DND-41 (cell line): Measurements from ENCODE around the gene AUH.

Experiments
- ATAC-seq: fragments of 200-7000 bp; cut with Tn5 transposase; 3 replicates; pipeline ENCODE4 v1.9.1; 2021; ENCODE audit warnings: low read depth; ENCODE audit not compliant: insufficient read depth
- DNase-seq: peaks from one replicate; pipeline ENCODE4 v3.0.0-alpha.2; 2020
- H2AFZ ChIP-seq: 2 replicates; pipeline ENCODE4 v1.6.0; 2012; ENCODE audit warnings: low read depth, low read length
- H3K27ac ChIP-seq: 2 replicates; pipeline ENCODE4 v1.5.1; 2012; ENCODE audit warnings: low read length, inconsistent platforms
- H3K27me3 ChIP-seq: fragments of 200-600 bp; sonication (generic); 2 replicates; pipeline ENCODE4 v1.6.0; 2012; ENCODE audit warnings: low read length, mild to moderate bottlenecking, inconsistent platforms; ENCODE audit not compliant: insufficient read depth, poor library complexity
- H3K36me3 ChIP-seq: 2 replicates; pipeline ENCODE4 v1.5.1; 2012; ENCODE audit warnings: low read length, inconsistent platforms; ENCODE audit not compliant: insufficient read depth
- H3K4me1 ChIP-seq: 2 replicates; pipeline ENCODE4 v1.5.1; 2012; ENCODE audit warnings: mild to moderate bottlenecking, low read length; ENCODE audit not compliant: insufficient read depth
- H3K4me2 ChIP-seq: 2 replicates; pipeline ENCODE4 v1.6.0; 2012; ENCODE audit warnings: mild to moderate bottlenecking, moderate library complexity, low read length, inconsistent platforms; ENCODE audit not compliant: insufficient read depth
- H3K4me3 ChIP-seq, 2 experiments: fragments of 200-600 bp in 1 of 2; shearing (Covaris generic) in 1 of 2; 2 replicates each; pipeline ENCODE4 v1.5.1; 2012 to 2016; ENCODE audit warnings: inconsistent platforms in 2 of 2, low read length in 2 of 2, mild to moderate bottlenecking in 2 of 2, low read depth in 1 of 2, moderate library complexity in 1 of 2
- H3K79me2 ChIP-seq: 2 replicates; pipeline ENCODE4 v1.6.0; 2012; ENCODE audit warnings: low read length, inconsistent platforms; ENCODE audit not compliant: insufficient read depth
- H3K9ac ChIP-seq: 2 replicates; pipeline ENCODE4 v1.6.0; 2012; ENCODE audit warnings: low read depth, mild to moderate bottlenecking, inconsistent platforms, low read length, moderate library complexity
- H3K9me3 ChIP-seq: 2 replicates; pipeline ENCODE4 v1.5.1; 2012; ENCODE audit warnings: low read length, moderate library complexity, mild to moderate bottlenecking, inconsistent platforms; ENCODE audit not compliant: insufficient read depth, severe bottlenecking
- H4K20me1 ChIP-seq: 2 replicates; pipeline ENCODE4 v1.6.0; 2012; ENCODE audit warnings: low read length; ENCODE audit not compliant: insufficient read depth
- CTCF ChIP-seq: IDR thresholded peaks from 2 replicates; pipeline ENCODE4 v1.5.1; 2012; ENCODE audit warnings: borderline replicate concordance, low read length, moderate library complexity, mild to moderate bottlenecking; ENCODE audit not compliant: poor library complexity, severe bottlenecking; ENCODE audit errors: extremely low read depth
- EZH2 ChIP-seq: IDR thresholded peaks from 3 replicates; pipeline ENCODE4 v1.6.1; 2012; ENCODE audit warnings: borderline replicate concordance, low read depth, mild to moderate bottlenecking, moderate library complexity, low read length, inconsistent platforms; ENCODE audit not compliant: severe bottlenecking

Gene AUH

DNA sequence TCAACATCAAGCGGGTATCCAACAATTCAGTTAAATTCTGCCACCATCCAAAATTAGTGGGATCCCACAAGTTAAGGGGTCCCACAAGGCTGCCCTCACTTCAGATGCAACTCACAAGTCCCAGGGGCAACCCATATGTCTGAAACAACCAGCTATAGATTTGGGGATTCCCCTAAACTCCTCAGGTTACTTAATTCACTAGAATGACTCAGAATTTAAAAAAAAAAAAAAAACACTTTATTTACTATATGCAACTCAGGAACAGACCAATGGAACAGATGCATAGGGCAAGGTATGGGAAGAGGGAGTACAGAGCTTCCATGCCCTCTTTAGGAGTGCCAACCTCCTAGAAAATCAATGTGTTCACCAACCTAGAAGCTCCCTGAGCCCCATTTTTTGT lies 15.1 kb downstream of the AUH start:
- H3K9me3 ChIP-seq = no peaks in the 10 kb centered on the region
- H3K4me2 ChIP-seq = no peak overlapping the region
- no peaks in the 10 kb centered on the region for H3K27me3 ChIP-seq
- H3K36me3 ChIP-seq = peaks cover 14% of the 10 kb centered on the region
- no peaks in the 10 kb centered on the region for H3K79me2 ChIP-seq
- H3K4me1 ChIP-seq = no peaks in the 10 kb centered on the region
- no peak overlapping the region for H3K4me3 ChIP-seq
- H3K27ac ChIP-seq = no peak overlapping the region
- no peak for TF ChIP-seq CTCF
- no peak for TF ChIP-seq EZH2
- H3K9ac ChIP-seq = no peak overlapping the region
- no peak for DNase-seq
- ATAC-seq = no peak
- H4K20me1 ChIP-seq = no peaks in the 10 kb centered on the region
- no peak overlapping the region for H2AFZ ChIP-seq

GRCh38 chr9:91345978-91346377 lies 15.7 kb downstream of the AUH start:
- Histone ChIP-seq H3K9me3 (no peaks in the 10 kb centered on the region), H3K9ac (no peak overlapping the region), H3K79me2 (no peaks in the 10 kb centered on the region), H3K4me3 (no peak overlapping the region), H2AFZ (no peak overlapping the region), H3K27me3 (no peaks in the 10 kb centered on the region), H3K4me2 (no peak overlapping the region), H3K4me1 (no peaks in the 10 kb centered on the region), H4K20me1 (no peaks in the 10 kb centered on the region), H3K27ac (no peak overlapping the region), H3K36me3 (peaks cover 14% of the 10 kb centered on the region)
- DNase-seq (no peak), ATAC-seq (no peak)
- no peak for TF ChIP-seq CTCF
- no peak for TF ChIP-seq EZH2

DNA sequence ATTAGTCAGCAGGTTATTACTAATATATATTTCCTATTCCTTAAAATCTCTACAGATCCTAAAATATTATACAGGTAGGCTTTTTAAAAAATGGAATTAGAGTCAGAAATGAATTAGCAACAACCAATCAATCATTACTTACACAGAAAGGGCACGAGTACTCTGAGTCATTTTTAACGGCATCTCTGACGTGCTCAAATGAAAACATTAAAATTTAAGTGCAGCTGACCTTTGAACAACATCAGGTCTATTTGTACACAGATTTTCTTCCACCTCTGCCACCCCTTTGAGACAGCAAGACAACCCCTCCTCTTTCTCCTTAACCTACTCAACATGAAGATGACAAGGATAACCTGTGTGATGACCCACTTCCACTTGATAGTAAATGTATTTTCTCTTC lies 19.1 kb downstream of the AUH start:
- ATAC-seq (no peak), DNase-seq (no peak)
- H3K79me2 ChIP-seq = no peaks in the 10 kb centered on the region
- no peak overlapping the region for H3K4me2 ChIP-seq
- H3K36me3 ChIP-seq = peaks cover 24% of the 10 kb centered on the region
- no peaks in the 10 kb centered on the region for H3K9me3 ChIP-seq
- H3K9ac ChIP-seq = no peak overlapping the region
- TF ChIP-seq EZH2 (no peak), CTCF (no peak)
- no peaks in the 10 kb centered on the region for H3K4me1 ChIP-seq
- H3K4me3 ChIP-seq = no peak overlapping the region
- no peak overlapping the region for H3K27ac ChIP-seq
- H2AFZ ChIP-seq = no peak overlapping the region
- no peaks in the 10 kb centered on the region for H3K27me3 ChIP-seq
- H4K20me1 ChIP-seq = no peaks in the 10 kb centered on the region

- TF ChIP-seq EZH2 (no peak), CTCF (no peak)
- DNase-seq (no peak), ATAC-seq (no peak)
- H3K9ac ChIP-seq = no peak overlapping the region
- no peak overlapping the region for H3K4me3 ChIP-seq
- no peaks in the 10 kb centered on the region for H3K4me1 ChIP-seq
- H2AFZ ChIP-seq = no peak overlapping the region
- no peak overlapping the region for H3K27ac ChIP-seq
- H3K36me3 ChIP-seq = peaks cover 24% of the 10 kb centered on the region
- H3K9me3 ChIP-seq = no peaks in the 10 kb centered on the region
- H3K27me3 ChIP-seq = no peaks in the 10 kb centered on the region
- H3K79me2 ChIP-seq = no peaks in the 10 kb centered on the region
- H4K20me1 ChIP-seq = no peaks in the 10 kb centered on the region
- H3K4me2 ChIP-seq = no peak overlapping the region
Observed at GRCh38 chr9:91341749-91342148, 20.0 kb downstream of the AUH start.
